Activated T-cell treated with anti-CD3 and anti-CD28 coated beads, Interleukin-2, amount 50 U/mL, for 72 hours (primary cell): ENCODE measurements around the gene CEP290. TPM values are rescaled to one million over a fixed set of nuclear protein-coding genes. Genes with fewer than 3 reads are reported as not detected.
"Not testable (repeated sequence)": the region's sequence is repeated elsewhere in the genome, so short reads cannot be mapped to it uniquely, and the experiment has no call there.

Experiments
- ATAC-seq, 2 donors: fragments of 150-1000 bp; cut with Tn5 transposase; replicated peaks in 1 of 2; 2 replicates each; pipeline ENCODE4 v1.10.0; 2021; ENCODE audit warnings: moderate library complexity in 2 of 2, mild to moderate bottlenecking in 1 of 2
- DNase-seq, 2 donors: peaks; one replicate each; pipeline ENCODE4 v3.0.0; 2021 to 2022; ENCODE audit warnings: mixed read lengths in 1 of 2
- H3K27ac Mint-ChIP-seq: one replicate; pipeline ENCODE4 v1.8.0; 2022; ENCODE audit warnings: mild to moderate bottlenecking, moderate library complexity, mixed read lengths
- H3K27me3 Mint-ChIP-seq: one replicate; pipeline ENCODE4 v1.8.0; 2022; ENCODE audit warnings: low read depth, mixed read lengths
- H3K36me3 Mint-ChIP-seq, 2 donors: one replicate each; pipeline ENCODE4 v1.8.0; 2022; ENCODE audit warnings: mixed read lengths in 2 of 2, mild to moderate bottlenecking in 1 of 2; ENCODE audit not compliant: insufficient read depth in 2 of 2
- H3K4me1 Mint-ChIP-seq: one replicate; pipeline ENCODE4 v1.8.0; 2022; ENCODE audit warnings: low read depth, mixed read lengths
- H3K4me3 Mint-ChIP-seq, 2 donors: one replicate each; pipeline ENCODE4 v1.8.0; 2022; ENCODE audit warnings: mild to moderate bottlenecking in 2 of 2, mixed read lengths in 2 of 2, moderate library complexity in 2 of 2
- H3K9me3 Mint-ChIP-seq, 2 donors: one replicate each; pipeline ENCODE4 v1.8.0; 2022; ENCODE audit warnings: mixed read lengths in 2 of 2
- total RNA-seq, 2 donors: library from RNA; stranded (reverse); gene quantifications; one replicate each; pipeline ENCODE4 v1.2.3, GENCODE V29; 2022

Gene CEP290
- total RNA-seq, 2 donors from 2014 or later = 14.1 to 14.3 TPM

DNA sequence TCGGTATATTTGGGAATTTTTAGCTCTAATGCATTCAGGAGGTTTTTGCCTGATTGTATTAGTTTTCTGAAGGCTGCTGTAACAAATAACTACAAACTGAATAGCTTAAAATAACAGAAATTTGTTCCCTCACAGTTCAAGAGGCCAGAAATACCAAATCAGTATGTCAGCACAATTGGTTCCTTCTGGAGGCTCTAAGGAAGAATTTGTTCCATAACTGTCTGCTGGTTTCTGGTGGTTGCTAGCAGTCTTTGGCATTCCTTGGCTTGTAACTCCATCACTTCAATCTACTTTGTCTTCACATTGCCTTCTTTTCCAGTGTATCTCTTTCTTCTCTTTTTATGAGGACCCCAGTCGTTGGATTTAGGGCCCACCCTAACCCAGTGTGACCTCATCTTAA lies 21.5 kb upstream of the CEP290 start:
- Mint-ChIP-seq H3K9me3 (peaks cover 0 to 3% of the 10 kb centered on the region in 2 donors), H3K36me3 (peaks cover 4 to 21% of the 10 kb centered on the region in 2 donors), H3K4me3 (no peak overlapping the region), H3K4me1 (no peaks in the 10 kb centered on the region), H3K27ac (no peak overlapping the region), H3K27me3 (no peaks in the 10 kb centered on the region)
- DNase-seq (no peak), ATAC-seq (no peak)

DNA sequence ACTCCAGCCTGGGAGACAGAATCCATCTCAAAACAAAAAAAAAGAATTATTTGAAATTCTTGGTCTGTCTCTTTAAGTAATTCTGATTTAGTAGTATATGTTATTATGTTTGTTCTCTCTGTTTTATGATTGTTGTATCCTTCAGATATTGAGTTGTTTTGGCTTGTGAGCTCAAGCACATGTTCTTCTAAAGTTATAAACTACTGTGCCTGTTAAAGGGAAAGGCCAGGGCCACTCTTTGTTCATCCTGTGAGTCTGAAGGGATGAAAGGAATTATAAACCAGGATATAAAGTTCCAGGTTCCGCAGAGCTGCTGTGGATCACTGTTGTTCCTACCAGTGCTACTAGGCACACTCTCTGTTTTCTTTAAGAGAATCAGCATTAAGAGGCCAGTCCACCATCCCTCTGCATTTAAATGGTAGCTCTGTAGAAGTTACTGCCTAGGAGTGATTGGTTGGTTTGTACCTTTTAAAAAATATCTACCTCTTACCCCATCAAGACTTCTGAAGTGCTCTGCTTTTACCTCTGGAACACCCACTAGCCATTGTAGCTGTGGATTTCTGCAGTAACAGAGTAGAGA lies 14.3 kb upstream of the CEP290 start:
- H3K27me3 Mint-ChIP-seq = no peaks in the 10 kb centered on the region
- H3K9me3 Mint-ChIP-seq = no peaks in the 10 kb centered on the region
- H3K4me1 Mint-ChIP-seq = peaks cover 28% of the 10 kb centered on the region
- H3K27ac Mint-ChIP-seq = no peak overlapping the region
- no peak for DNase-seq
- no peak for ATAC-seq
- H3K36me3 Mint-ChIP-seq = peaks cover 0 to 8% of the 10 kb centered on the region in 2 donors
- no peak overlapping the region for H3K4me3 Mint-ChIP-seq

DNA sequence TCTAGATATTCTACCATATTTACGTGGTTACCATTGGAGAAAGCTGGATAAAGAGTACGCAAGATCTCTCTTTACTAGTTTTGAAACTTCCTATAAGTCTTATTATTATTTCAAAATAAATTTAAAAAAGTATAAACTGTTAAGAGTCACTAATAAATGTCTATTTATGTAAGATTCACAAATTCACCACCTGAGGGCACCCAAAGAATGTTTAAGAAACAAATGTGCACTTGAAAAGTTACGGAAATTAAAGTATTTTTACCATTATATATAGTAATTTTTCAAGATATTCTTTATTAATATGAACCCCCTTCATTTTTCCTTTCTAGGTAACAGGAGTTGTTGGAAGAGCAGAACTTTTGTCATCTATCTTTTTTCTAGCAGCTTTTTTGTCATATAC lies 12.1 kb upstream of the CEP290 start:
- ATAC-seq (no peak), DNase-seq (no peak)
- Mint-ChIP-seq H3K4me1 (peaks cover 28% of the 10 kb centered on the region), H3K36me3 (peaks cover 3 to 11% of the 10 kb centered on the region in 2 donors), H3K4me3 (no peak overlapping the region), H3K27ac (no peak overlapping the region), H3K27me3 (no peaks in the 10 kb centered on the region), H3K9me3 (no peaks in the 10 kb centered on the region)

DNA sequence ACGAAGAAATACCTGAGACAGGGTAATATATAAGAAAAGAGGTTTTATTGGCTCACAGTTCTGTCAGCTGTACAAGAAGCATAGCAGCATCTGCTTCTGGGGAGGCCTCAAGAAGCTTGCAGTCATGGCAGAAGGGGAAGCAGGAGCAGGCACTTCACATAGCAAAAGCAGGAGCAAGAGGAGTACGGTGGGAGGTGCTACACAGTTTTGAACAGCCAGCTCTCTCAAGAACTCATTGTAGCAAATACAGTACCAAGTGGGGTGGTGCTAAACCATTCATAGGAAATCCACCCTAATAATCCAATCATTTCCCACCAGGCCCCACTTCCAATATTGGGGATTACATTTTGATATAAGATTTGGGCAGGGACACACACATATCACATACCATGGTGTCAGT lies 8.2 kb upstream of the CEP290 start:
- no peak for DNase-seq
- H3K4me1 Mint-ChIP-seq = peaks cover 32% of the 10 kb centered on the region
- no peaks in the 10 kb centered on the region for H3K27me3 Mint-ChIP-seq
- ATAC-seq = no peak
- H3K36me3 Mint-ChIP-seq = peaks cover 3 to 7% of the 10 kb centered on the region in 2 donors
- H3K9me3 Mint-ChIP-seq = no peaks in the 10 kb centered on the region
- no peak overlapping the region for H3K4me3 Mint-ChIP-seq
- H3K27ac Mint-ChIP-seq = no peak overlapping the region

DNA sequence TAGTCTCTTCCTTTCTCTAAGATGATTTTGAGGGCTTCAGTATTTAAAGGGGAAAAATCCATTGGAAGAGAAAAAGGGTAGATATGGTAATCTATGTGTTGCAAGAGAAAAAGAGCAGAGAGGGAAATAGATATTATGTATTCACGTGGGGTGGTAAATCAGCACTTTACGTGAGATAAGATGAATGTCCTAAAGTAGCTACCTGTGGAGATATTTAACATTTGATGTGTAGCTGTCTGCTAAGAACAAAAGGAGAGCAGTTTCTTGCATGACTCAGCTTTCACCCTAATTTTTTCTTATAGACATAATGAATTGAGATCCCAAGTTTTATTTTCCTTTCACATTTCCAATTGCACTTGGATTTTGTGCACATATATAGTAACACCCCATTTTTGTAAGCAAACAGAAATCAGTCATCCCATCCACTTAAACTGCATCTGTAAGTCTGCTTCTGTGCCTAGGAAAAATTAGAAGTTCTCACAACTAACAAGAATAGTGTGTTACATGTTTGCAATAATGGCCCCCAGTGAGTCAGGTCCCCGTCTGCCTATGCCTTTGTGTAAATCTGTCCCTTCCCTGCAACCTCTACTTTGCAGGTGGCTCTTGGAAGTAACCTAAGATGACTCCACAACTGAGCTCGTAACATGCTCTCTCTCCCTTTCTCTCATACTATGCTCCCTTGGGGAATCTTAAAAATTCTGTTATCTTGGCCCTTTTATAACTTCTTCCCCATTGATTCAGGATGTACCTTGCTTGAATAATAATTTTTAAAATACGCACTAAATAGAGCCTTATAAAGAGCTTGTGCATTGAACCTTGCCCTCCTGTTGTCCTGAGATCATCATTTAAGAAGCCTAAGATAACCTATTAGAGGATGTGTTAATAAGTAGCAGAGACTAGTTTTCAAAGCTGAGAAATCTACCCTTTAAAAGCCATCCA lies 3.9 kb upstream of the CEP290 start:
- Mint-ChIP-seq H3K4me3 (peak overlapping the region in 1 of 2 donors; percentile 49), H3K4me1 (peaks cover 41% of the 10 kb centered on the region), H3K9me3 (no peaks in the 10 kb centered on the region), H3K27me3 (no peaks in the 10 kb centered on the region), H3K27ac (peak overlapping the region; percentile 57), H3K36me3 (peaks cover 3% of the 10 kb centered on the region in 2 donors)
- ATAC-seq (no peak), DNase-seq (no peak)

DNA sequence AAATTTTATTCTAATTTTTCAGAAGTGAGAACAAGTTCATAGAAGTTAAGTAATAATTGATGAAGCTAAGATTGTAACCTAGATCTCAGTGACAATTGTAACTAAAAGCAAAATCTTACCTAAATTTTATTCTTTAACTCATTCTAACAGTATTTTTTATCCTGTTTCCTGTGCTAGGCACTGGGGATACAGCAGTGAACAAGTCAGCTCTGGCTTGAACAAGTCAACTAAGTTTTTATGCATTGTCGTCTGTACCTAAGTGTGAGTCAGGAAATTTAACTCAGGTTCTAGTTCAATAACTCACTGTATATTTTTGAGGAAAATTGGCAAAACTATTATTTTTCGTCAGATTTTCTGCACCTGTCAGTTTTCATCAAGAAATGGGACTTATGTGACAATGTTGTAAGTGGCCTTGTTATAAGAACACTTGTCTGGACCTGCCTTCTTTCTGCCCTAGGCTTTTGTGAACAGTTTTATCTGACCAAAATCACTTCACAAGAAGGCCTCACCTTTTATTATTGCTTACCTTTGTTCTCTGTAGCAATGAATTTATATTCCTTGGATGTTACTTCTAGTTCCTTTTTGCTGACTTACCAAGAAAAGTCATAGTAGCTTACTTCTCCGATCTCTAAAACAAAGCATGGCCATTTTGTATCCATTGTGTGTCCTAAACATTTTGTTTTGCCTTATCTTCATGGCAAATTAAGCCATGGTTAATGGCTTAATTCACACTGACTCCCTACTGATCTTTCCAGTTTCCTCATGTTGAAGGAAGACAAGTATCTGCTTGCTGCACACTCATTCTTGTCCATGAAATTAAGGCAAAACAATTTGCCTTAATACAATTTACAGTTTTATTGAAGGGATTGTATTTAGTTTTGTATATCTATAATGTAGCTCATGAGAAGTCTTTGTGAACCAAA lies 2.9 kb upstream of the CEP290 start:
- DNase-seq (no peak), ATAC-seq (no peak)
- Mint-ChIP-seq H3K36me3 (peaks cover 2 to 7% of the 10 kb centered on the region in 2 donors), H3K27ac (no peak overlapping the region), H3K9me3 (no peaks in the 10 kb centered on the region), H3K4me1 (peaks cover 41% of the 10 kb centered on the region), H3K4me3 (peak overlapping the region; percentile 32 to 95), H3K27me3 (no peaks in the 10 kb centered on the region)

DNA sequence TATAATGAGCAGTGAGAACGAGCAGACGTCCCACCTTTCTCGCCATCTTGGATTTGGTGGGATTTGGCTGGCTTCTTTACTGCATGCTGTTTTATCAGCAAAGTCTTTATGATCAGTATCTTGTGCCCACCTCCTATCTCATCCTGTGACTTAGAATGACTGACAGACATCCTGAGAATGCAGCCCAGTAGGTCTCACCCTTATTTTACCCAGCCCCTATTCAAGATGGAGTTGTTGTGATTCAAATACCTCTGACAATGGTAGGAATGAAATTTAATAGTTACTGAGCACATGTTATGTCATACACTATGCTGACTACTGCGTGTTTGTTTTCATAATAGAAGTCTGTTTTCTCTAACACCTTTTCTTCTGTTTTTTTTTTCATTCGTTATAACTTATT lies 2.1 kb upstream of the CEP290 start:
- Mint-ChIP-seq H3K9me3 (no peaks in the 10 kb centered on the region), H3K4me1 (peaks cover 41% of the 10 kb centered on the region), H3K27ac (no peak overlapping the region), H3K36me3 (peaks cover 2 to 6% of the 10 kb centered on the region in 2 donors), H3K4me3 (peak overlapping the region; percentile 32 to 95), H3K27me3 (no peaks in the 10 kb centered on the region)
- ATAC-seq (no peak), DNase-seq (no peak)

DNA sequence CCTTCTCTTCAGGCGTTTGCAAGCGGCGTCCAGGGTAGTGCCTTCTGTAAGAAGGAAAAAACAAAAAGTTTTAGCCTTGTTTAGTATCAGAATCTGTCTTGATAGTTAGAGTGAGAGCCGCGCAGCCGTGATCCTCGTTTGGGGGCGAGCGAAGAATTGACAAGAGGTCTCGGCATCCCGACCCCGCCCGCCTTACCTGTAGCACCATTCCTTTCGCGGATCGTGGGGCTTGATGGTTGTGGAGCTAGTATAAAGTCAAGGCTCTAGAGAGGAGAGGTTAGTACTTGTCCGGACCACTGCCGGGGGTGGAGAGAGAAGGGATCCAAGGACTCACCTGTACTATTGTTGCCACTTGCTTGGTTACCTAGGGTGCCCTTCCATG lies 713 bp upstream of the CEP290 start:
- peak overlapping the region; percentile 91 for H3K27ac Mint-ChIP-seq
- peak; percentile 39 to 40 for DNase-seq
- H3K9me3 Mint-ChIP-seq = no peaks in the 10 kb centered on the region
- peak overlapping the region; percentile 95 to 97 for H3K4me3 Mint-ChIP-seq
- H3K27me3 Mint-ChIP-seq = no peaks in the 10 kb centered on the region
- peak in 1 of 2 donors; percentile 0 for ATAC-seq
- H3K36me3 Mint-ChIP-seq = peaks cover 8 to 12% of the 10 kb centered on the region in 2 donors
- peaks cover 33% of the 10 kb centered on the region for H3K4me1 Mint-ChIP-seq

DNA sequence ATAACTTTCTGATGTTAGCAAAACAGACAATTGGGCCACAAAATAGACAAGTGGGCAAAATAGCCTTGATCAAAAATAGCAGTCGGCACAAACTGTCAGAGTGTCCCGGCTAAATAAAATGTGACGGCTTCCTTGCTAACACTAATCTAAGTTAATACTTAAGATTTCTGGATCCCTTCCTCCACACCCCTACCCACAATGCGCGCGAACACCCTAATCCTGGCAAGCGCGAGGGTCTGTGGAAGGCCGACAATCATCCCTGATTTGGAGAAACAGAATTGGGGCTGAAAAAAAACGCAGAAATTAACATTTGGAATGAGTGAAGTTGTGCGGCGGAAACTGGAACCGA lies 489 bp downstream of the CEP290 start:
- Mint-ChIP-seq H3K4me3 (peak overlapping the region; percentile 95 to 97), H3K9me3 (no peaks in the 10 kb centered on the region), H3K27me3 (no peaks in the 10 kb centered on the region), H3K36me3 (peaks cover 8 to 18% of the 10 kb centered on the region in 2 donors), H3K27ac (peak overlapping the region; percentile 91), H3K4me1 (peaks cover 33% of the 10 kb centered on the region)
- DNase-seq = no peak
- no peak for ATAC-seq

DNA sequence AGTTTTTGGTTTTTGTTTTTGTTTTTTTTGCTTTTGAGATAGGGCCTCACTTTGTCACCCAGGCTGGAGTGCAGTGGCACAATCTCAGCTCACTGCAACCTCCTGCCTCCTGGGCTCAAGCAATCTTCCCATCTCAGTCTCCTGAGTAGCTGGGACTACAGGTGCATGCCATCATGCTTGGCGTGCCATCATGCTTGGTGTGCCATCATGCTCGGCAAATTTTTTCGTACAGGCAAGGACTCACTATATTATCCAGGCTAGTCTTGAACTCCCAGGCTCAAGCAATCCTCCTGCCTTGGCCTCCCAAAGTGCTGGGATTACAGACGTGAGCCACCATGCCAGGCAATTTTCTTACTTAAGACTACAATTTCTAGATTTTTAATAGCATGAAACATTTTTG lies 2.2 kb downstream of the CEP290 start:
- not testable (repeated sequence) for H3K9me3 Mint-ChIP-seq, H3K4me3 Mint-ChIP-seq, H3K27ac Mint-ChIP-seq, DNase-seq, ATAC-seq, H3K27me3 Mint-ChIP-seq
- Mint-ChIP-seq H3K4me1 (peaks cover 17% of the 10 kb centered on the region), H3K36me3 (peaks cover 8 to 18% of the 10 kb centered on the region in 2 donors)

DNA sequence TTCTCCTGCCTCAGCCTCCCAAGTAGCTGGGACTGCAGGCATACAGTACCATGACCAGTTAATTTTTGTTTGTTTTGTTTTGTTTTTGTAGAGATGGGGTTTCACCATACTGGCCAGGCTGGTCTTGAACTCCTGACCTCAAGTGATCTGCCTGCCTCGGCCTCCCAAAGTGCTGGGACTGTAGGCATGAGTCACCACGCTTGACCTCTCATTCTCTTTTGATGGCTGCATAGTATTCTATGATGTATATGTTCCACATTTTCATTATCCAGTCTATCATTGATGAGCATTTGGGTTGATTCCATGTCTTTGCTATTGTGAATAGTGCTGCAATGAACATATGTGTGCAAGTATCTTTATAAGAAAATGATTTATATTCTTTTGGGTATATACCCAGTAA lies 8.7 kb downstream of the CEP290 start:
- peaks cover 10 to 18% of the 10 kb centered on the region in 2 donors for H3K36me3 Mint-ChIP-seq
- H3K4me3 Mint-ChIP-seq, H3K27me3 Mint-ChIP-seq, H3K27ac Mint-ChIP-seq, H3K4me1 Mint-ChIP-seq, ATAC-seq, H3K9me3 Mint-ChIP-seq, DNase-seq: not testable (repeated sequence)

DNA sequence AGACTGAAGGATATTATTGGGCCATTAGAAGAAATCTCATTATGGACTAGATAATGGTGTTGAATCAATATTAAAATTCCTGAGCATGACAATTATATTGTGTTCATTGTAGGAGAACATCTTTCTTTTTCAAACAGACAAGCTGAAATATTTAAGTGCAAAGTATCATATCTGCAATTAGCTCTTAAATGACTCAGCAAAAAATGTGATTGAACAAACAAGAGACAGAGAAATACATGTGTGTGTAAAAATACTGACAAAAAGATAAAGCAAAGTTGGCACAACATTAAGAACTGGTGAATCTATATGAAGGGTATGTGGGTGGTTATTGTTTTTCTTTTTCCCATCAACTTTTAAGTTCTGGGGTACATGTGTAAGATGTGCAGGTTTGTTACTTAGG lies 9.5 kb downstream of the CEP290 start:
- H3K4me1 Mint-ChIP-seq = no peaks in the 10 kb centered on the region
- ATAC-seq (no peak), DNase-seq (no peak)
- H3K27ac Mint-ChIP-seq = peak overlapping the region; percentile 15
- H3K36me3 Mint-ChIP-seq = peaks cover 5 to 13% of the 10 kb centered on the region in 2 donors
- no peaks in the 10 kb centered on the region for H3K27me3 Mint-ChIP-seq
- no peaks in the 10 kb centered on the region for H3K9me3 Mint-ChIP-seq
- no peak overlapping the region for H3K4me3 Mint-ChIP-seq

DNA sequence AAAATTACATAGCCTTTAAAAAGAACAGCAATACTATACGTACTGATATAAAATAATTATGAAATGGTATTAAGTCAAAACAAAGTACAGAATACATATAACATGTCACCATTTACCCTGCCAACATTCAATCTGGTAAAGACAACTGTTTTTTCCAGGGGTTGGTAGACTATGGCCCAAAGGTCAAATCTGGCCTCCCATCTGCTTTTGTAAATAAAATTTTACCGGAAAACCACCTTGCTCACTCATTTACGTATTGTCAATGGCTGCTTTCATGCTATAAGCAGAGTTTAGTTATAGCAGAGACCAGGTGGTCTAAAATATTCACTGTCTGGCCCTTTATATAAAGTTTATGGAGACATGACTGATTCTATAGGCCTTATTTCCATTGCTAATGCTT lies 14.0 kb downstream of the CEP290 start:
- Mint-ChIP-seq H3K4me1 (no peaks in the 10 kb centered on the region), H3K27ac (no peak overlapping the region), H3K27me3 (no peaks in the 10 kb centered on the region), H3K4me3 (no peak overlapping the region), H3K9me3 (no peaks in the 10 kb centered on the region), H3K36me3 (peaks cover 1 to 4% of the 10 kb centered on the region in 2 donors)
- DNase-seq (no peak), ATAC-seq (no peak)
